K562 treated with DMSO at 1 percent for 12 hours (cell line): ENCODE data around the gene KCNJ3. TPM values are rescaled to one million over a fixed set of nuclear protein-coding genes. Genes with fewer than 3 reads are reported as not detected.

Source experiments
- total RNA-seq: library from RNA; unstranded; fragments of 300-600 nt; gene quantifications from 2 replicates; pipeline ENCODE4 v1.2.3, GENCODE V29; 2022; ENCODE audit not compliant: insufficient read depth

Gene KCNJ3, protein sequence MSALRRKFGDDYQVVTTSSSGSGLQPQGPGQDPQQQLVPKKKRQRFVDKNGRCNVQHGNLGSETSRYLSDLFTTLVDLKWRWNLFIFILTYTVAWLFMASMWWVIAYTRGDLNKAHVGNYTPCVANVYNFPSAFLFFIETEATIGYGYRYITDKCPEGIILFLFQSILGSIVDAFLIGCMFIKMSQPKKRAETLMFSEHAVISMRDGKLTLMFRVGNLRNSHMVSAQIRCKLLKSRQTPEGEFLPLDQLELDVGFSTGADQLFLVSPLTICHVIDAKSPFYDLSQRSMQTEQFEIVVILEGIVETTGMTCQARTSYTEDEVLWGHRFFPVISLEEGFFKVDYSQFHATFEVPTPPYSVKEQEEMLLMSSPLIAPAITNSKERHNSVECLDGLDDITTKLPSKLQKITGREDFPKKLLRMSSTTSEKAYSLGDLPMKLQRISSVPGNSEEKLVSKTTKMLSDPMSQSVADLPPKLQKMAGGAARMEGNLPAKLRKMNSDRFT
- not detected in 2 replicates for total RNA-seq

DNA sequence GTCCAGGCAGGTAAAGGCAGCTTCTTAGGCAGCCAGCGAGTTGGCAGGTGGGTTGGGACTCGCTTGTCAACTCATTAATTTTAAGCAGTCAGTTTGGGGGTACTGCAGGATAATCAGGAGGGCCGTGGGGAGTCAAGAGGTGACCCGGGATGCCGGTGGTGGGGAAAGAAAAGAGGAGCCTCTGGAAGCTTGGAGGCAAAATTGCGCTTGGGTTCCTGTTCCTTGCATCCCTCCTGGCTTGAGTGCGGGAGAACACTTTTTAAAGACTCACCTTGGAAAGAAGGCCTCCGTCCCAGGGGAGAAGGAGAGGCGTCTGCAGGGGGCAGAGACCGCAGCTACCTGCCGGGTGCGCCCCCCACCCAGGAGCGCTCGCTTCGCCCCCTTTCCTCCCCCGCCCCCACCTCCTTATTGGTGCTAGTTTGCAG lies at the start of gene KCNJ3:
Gene KCNJ3 (plus strand): TSS at position 400 of the 425 bp plus-strand sequence. CDS start 81 bp downstream, outside the sequence.

